GM19240 (cell line): ENCODE data around the gene LTB4R.
A peak's percentile ranks its signal among the peaks of the same experiment; 100 is the strongest.
"Not testable (repeated sequence)": the region's sequence is repeated elsewhere in the genome, so short reads cannot be mapped to it uniquely, and the experiment has no call there.

Experiments used
- DNase-seq: peaks from one replicate; pipeline ENCODE4 v3.0.0; 2011; ENCODE audit warnings: low spot score; ENCODE audit not compliant: insufficient read length

The LTB4R gene

GRCh38 chr14:24342889-24343288 lies 31.6 kb downstream of the LTB4R start:
- no peak for DNase-seq

- no peak for DNase-seq
Measured at GRCh38 chr14:24343795-24344660, 32.7 kb downstream of the LTB4R start.

GRCh38 chr14:24347134-24347533 lies 35.8 kb downstream of the LTB4R start:
- no peak for DNase-seq

DNA sequence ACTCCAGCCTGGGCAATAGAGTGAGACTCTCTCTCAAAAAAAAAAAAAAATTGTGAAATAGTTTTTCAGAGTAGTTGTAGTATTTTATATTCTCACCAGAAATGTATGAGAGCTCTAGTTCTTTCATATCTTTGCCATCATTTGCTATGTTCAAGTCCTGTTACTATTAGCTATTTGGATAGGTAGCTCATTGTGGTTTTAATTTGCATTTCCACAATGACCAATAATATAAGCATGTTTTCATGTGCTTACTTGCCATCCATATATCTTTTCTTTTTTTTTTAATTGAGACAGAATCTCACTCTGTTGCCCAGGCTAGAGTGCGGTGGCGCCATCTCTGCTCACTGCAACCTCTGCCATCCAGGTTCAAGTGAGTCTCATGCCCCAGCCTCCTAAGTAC lies 36.9 kb downstream of the LTB4R start:
- DNase-seq: no peak

DNA sequence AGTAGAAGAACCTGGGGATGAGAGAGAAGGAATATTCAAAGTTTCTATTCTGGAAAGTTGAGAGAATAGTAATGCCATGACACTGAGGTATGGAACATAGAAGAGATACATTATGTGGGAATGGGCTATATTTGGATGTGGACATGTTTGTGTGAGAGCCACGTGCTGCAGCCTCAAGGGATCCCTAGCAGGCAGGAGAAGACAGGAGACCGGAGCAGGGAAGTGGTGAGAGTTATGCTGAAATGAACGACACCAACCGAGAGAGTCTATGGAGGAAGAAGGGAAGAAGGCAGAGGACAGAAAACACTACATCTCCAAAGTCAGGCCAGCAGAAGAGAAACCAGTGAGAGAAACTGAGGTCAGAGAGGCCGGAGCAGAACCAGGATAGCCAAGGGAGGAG lies 38.4 kb downstream of the LTB4R start:
- DNase-seq: no peak

- DNase-seq: no peak
Measured at GRCh38 chr14:24351517-24351916, 40.2 kb downstream of the LTB4R start.

- DNase-seq: no peak
Measured at GRCh38 chr14:24353559-24354481, 42.5 kb downstream of the LTB4R start.

- not testable (repeated sequence) for DNase-seq
Measured at GRCh38 chr14:24354482-24354825, 43.2 kb downstream of the LTB4R start.

DNA sequence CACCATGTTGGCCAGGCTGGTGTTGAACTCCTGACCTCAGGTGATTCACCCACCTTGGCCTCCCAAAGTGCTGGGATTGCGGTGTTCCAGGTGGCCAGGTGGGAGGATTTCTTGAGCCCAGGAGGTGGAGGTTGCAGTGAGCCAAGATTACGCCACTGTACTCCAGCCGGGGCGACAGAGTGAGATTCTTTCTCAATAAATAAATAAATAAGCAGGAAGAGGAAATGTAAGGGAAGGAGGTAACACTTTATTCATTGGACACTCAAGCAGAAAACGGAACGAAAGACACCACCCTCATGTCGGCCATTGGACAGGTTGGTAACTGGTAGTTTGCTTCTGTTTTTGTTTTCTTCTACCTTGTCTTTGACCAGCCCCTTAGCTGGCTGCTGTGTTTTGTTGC lies 43.7 kb downstream of the LTB4R start:
- DNase-seq: no peak

- no peak for DNase-seq
Measured at GRCh38 chr14:24356208-24356607, 44.9 kb downstream of the LTB4R start.

DNA sequence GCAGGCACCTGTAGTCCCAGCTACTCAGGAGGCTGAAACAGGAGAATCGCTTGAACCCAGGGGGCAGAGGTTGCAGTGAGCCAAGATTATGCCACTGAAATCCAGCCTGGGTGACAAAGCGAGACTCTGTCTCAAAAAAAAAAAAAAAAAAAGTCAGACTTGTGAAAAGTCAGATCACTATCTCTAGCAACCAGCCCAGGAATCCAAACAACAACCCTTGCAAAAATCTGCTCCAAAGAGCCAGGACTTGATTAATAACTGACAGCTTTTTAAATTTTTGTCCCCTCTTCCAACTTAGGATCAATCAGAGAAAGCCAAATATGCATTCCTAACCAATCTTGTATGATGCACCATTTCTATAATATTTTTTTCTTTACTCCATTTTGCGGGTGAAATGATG lies 49.0 kb downstream of the LTB4R start:
- DNase-seq: no peak

- DNase-seq: no peak
Measured at GRCh38 chr14:24361326-24361725, 50.0 kb downstream of the LTB4R start.

DNA sequence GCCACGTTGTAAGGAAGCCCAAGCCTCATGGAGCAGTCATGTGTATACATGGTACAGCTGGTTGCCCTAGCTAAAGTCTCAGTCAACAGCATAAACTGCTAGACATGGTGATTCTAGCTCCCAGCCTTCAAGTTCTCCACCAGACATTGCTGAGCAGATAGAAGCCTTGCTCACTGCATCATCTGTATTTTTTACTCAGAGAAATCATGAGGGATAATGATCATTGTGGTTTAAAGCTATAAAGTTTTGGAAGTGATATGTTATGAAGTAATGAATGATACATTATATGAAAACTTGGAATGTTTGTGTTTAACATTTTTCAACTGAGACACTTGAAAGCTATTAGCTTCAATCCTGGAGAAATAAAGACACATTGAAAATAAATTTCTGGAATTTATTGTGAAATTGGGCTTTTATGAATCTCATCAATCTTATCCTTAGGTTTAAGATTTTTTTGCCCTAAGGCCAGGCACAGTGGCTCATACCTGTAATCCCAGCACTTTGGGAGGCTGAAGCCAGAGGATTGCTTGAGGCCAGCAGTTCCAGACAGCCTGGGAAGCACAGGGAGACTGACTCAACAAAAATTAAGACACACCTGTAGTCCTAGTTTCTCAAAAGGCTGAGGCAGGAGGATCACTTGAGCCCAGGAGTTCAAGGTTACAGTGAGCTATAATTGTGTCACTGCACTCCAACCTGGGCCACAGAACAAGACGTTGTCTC lies 51.1 kb downstream of the LTB4R start:
- no peak for DNase-seq

DNA sequence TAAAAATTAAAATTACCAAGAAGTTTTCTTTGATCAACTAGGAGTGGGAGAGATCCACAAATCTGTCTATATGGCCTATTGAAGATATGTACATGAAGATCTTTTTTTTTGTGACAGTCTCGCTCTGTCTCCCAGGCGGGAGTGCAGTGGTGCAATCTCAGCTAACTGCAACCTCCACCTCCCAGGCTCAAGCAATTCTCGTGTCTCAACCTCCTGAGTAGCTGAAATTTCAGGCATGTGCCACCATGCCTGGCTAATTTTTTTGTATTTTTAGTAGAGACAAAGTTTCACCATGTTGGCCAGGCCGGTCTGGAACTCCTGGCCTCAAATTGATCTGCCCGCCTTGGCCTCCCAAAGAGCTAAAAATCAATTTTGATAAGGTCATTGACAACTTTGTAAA lies 52.1 kb downstream of the LTB4R start:
- no peak for DNase-seq

GRCh38 chr14:24364841-24365240 lies 53.5 kb downstream of the LTB4R start:
- no peak for DNase-seq

DNA sequence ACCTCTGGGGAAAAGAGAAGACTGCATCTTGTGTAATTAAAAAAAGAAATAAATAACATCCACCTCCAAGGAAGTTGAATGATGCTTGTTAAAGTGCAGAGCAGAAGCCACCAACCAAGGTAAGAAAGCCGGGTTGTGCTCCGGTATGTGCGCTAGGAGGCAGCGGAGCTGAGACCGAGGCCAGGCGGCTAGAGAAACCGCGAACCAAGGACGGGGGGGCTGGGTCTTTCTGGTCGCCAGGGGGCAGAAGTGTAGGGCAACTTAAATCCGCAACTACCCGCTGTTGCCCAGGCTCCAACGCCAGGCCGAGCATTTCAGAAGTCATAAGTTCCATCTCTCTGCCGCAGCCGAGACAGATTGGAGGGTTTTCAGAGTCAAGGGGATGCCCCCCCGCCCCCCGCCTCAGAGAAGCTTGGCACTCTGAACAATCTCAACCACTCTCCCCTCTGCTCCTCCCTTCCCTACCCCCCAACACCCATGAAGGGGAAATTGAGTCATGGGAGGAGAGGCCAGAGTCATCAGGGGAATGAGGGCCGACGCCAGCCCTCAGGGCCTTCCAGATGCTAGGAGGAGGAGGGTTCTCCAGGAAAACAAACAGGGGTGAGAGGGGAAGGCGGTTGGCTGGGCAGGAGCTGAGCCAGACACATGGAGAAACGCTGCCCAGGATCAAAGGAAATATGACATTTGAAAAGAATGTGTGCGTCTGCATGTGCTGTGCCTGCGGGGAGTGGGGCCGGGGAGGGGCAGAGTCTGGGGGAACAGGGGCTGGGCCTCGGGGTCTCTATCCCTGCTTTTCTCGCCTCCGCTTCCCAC lies 54.5 kb downstream of the LTB4R start:
- DNase-seq: peak; percentile 67

DNA sequence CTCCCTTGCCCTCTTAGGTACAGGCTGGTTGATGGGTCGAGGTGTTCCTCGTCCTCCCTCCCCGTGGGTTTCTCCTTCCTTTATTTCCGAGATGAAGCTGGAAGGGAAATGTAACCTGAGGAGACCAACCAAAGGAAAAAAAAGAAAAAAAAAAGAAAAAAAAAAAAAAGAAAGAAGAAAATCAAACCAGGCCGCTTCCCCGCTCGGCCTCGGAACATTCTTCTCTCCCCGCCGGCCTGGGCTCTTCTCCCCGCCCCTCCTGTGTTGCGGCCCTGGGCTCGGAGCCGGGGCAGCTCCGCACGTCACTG lies 55.1 kb downstream of the LTB4R start:
- no peak for DNase-seq

- DNase-seq: peak; percentile 66
Measured at GRCh38 chr14:24366721-24367513, 55.6 kb downstream of the LTB4R start.
